ENCODE measurements around the gene MCM3AP. TPM values are rescaled to one million over a fixed set of nuclear protein-coding genes. Genes with fewer than 3 reads are reported as not detected.

Gene MCM3AP
- total RNA-seq, 1 donor from 2014 or later: 82.7 TPM

DNA sequence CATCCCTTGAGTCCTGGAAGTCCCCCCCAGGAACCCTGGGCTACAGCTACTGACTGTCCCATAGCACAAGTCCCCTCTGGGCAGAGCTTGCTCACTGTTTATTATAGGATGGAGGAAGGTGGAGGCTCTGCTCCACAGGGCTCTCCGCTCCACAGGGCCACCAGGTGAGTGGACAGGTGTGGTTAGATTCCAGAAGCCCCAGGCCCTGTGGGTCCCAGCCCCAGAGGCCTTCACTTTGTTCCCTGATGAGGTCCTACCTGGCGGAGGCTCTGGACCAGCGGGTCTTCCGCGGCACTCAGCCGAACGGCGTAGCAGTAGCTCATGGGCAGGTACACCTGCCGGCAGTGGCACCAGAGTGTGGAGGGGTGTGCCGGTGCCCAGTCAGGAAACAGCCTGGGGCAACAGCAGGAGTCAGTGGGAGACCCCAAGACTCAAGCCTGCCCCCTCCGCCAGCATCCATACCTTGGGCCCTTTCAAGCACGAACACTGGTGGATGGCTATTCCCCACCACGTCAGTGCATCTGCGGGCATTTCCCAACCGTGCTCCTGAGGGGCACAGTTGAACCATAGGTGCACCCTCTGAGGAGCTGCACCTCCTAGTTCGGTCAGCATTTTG is 69.2 kb downstream of the MCM3AP start:
- DNase-seq: no peak

- no peak for DNase-seq
Observed at GRCh38 chr21:46215436-46216131, 69.8 kb downstream of the MCM3AP start.

DNA sequence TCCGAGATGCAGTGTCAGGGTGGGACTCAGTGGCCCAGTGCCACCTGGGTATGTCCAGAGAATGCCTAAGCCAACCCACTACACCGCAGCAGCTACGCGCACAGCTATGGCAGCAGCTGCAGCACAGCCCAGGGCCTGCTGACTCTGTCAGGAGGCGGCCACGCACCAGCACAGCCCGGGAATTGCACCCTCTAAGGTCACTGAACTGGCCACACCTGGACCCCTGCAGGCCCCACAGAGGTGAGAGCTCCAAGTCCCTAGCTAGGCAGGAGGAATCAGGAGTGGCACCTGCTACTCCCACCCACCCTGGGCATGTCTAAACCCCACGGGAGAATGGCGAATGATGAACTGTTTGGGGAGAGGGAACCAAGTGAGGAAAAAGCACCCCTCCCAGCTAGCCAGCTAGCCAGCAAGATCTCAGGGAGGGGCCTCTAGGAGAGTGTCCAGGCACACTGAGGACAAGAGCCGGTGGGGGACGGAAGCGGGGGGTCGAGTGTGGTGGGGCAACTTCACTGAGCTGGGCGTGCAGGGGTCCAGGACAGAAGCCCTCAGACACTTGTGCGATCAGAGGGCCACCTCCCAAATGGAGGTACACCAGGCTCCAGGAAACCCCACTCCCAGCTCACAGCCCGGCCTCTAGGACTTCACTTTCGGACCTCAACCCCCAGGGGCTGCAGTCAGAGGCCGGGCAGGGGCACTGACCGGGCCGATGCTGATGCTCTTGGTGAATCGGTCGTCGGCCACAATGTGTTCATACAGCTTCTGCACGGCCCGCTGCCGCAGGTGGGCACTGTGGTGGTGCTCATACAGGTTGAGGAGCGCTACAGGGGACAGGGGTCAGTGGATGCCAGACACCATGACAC is 70.7 kb downstream of the MCM3AP start:
- DNase-seq: no peak

DNA sequence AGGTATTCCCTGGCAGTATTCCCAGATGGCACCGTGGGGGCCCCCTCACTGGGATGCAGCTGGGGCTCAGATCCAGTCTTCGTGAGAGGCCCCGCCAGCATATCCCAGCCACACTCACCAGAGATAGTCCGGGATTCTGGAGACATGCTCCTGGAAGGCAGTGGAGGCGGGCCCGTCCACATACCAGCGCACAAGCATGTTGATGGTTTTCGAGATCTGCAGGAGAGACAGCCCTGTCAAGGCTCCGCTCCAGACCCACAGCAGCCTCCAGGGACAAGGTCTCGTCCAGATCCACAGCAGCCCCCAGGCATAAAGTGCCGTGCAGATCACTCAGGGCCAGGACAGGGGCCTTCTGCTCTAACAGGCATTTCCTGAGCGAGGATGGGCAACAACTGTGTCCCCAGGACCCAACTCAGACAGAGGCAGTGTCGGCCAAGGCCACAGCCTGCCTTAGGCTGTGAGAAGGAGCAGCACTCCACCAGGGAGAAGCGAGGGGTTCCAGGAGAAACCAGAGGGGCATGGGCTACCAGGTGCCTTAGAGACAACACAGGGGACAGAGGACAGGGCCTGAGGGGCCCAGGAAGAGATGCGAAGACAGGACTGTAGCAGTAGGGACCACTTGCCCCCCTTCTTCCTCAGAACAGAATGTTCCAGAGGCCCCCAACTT is 71.7 kb downstream of the MCM3AP start:
- DNase-seq: no peak

- no peak for DNase-seq
Observed at GRCh38 chr21:46212721-46213484, 72.5 kb downstream of the MCM3AP start.

DNA sequence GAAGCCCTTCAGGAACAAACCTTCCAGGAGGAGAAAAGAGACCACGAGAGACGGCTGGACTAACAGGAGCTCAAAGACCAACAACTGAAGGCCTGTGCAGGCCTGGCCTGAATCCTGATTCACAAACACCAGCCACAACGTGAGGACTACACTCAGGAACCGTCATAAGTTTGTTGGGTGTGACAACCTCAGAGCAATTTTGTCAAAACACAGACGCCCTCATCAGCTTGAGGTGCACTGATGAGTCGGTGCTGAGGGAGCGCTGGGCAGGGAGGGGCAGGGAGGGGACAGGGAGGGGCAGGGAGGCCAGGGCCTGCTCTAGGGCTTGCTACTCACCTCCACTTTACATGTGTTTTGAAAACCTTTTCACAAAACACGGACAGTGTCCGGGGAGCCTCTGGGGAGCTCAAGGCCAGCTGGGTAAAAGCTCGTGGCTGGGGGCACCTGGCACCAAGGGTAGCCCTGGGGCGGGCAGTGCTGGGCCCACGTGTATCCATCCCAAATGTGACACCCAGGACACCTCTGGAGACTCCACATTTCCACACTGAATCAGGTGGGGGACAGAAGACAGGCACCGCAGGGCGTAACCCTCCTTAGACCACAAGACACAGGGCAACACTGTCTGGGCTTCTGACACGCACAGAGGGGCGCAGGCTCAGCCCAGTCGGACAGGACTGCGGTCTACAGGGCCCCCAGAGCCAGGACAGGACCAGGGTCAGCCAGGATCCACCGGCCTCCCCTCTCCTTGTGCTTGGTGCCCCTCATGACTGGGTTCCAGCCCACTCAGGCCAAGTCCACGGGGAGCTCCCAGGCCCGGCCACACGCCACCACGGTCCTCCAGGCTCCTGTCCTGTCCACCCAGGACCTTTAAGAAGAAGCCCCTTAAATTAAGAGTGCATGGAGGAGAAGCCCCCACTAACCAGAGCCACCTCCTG is 73.4 kb downstream of the MCM3AP start:
- DNase-seq: no peak

- DNase-seq: no peak
Observed at GRCh38 chr21:46211376-46211775, 74.0 kb downstream of the MCM3AP start.

DNA sequence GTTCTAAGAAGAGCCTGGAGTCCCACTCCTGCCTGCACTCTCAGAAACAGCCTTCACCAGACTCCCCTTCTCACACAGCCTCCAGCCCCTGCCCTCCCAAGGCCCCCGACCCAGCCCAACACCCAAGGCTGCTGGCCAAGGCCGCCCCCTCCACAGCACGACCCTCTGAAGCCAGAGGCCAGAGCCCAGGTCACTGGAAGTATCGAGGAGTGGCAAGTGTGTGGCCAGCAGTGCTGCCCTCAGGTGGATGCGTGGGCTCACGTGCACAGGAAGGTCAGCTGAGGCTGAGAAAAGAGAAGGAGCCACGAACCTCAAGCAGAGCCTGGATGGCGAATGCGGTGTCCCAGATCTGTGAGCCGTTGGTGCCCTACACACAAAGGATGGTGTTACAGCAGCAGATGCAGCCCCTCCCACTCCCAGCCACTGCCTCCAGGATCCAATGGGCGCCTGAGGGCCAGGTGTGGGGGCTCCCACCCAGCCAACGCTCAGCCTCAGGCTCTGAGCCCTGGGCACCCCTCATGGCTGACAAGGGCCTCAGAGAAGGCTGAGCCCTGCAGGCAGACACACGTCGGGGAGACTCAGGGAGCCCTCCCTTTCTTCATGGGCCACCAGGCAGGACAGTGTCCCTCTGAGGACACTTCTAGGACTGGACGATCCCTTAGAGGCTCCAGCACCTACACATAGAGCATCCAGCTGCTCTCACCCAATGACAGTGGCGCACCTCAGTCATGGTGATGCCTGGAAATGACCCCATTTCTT is 74.9 kb downstream of the MCM3AP start:
- DNase-seq: no peak

- no peak for DNase-seq
Observed at GRCh38 chr21:46208761-46209721, 76.4 kb downstream of the MCM3AP start.

- no peak for DNase-seq
Observed at GRCh38 chr21:46207920-46208591, 77.4 kb downstream of the MCM3AP start.

GRCh38 chr21:46207006-46207919 is 78.1 kb downstream of the MCM3AP start:
- no peak for DNase-seq

DNA sequence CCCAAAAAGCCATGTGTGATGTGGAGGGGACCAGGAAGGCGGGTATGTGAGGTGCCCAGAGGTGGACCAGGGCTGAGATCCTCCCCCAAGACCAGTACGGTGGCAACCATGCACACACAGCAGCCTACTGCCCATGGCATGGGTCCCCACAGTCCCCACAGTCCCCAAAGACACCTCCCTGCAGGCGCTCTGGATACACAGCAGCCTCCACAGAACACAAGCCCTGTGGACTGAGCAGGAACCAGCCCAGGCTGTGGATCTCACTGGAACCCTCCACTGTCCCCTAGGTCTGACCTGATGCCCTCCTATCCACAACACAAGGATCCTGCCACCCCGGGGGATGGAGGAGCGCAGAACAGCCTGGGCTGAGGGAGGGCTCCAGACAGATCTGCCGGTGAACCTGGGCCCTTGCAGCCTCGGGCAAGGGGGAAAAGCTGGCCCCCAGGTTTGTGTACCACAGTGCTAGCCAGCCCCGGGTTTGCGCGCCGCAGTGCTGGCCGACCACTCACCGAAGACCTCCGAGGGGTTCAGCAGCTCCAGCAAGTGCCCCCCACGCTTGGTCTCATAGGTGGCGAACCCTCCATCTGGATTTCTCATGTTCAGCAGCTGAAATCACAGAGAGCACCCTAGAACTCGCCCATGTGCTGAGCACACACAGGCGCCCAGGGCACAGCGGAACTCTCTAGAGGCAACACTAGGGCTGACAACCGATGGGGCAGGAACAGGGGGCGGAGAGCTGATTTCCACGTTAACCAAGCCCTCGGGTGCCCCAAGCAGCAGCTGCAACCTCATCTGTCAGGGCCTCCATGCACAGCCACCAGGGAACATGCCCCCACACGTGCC is 79.0 kb downstream of the MCM3AP start:
- DNase-seq: no peak

DNA sequence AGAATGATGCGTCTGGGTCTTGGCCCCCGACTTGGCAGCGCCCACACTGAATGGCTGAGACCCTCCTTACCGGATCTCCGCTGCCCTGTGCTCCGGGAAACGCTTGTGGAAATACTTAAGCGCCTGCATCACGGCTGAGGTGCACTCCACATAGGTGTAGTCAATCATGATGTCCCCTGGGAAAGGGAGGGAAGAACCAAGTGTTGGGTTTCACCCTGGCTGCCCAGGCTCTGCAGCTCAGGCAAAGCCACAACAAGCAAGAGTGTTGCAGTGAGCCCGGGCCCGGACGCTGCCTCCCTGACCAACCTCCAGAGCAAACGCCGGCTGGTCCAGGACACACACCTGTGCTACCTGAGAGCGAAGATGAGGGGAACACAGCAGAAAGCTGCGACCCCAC is 79.6 kb downstream of the MCM3AP start:
- no peak for DNase-seq

DNA sequence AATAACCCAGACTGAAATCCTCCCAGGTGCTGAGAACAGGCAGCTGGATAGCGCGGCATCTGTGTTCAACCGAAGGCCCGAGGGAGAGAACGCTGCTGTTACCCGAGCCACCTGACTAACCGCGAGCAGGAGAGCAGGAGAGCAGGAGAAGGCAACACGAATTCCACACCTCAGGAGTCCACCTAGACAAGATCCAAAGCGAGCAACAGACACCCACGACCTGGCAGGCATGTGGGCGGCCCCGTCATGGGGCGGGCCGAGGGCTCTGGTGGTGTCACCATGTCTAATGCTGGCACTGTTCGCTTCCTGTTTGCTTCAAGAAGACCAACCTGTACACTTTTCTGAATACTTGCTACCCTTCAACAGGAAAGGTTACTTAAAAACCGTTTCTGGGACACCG is 80.2 kb downstream of the MCM3AP start:
- DNase-seq: no peak

DNA sequence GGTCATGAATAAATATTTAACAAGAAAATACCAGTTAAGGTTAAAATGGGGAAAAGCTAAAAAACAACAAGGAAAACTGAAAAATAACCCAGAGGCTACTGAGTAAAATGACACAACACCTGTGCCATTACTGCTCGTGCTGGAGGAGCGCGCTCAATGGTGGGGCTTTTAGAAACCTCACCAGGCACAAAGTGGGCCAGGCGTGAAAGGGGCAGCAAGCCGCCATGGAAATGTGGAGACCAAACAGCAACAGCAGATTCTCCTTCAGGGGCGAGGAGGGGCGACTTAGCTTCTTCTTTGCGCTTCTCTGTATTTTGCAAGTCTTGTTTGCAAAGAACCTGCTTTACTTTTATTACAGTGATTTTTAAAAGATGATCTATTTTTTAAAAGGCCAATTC is 82.2 kb downstream of the MCM3AP start:
- no peak for DNase-seq

DNA sequence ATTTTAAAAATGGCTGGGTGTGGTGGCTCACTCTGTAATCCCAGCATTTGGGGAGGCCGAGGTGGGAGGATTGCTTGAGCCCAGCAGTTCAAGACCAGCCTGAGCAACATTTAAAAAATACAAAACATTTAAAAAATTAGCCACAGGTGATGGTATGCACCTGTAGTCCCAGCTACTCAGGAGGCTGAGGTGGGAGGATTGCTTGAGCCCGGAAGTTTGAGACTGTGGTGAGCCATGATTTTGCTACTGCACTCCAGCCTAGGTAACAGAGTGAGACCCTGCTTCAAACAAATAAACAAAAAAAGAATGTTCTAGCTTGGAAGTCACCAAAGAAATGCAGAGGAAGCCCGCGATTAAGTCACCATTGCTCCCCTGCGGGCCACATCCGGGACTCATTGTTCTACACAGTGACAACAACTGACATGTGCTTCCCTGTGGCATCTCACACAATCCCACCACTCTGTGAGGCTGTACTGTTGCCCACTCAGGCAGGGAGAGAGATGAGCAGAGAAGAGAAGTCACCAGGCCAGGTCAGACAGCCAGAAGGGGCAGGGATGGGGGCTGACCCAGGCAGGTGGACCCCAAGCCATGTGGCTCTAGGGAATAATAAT is 82.7 kb downstream of the MCM3AP start:
- no peak for DNase-seq
